HG03354 (cell line): Measurements from ENCODE around the gene RANBP10.
"Not testable (repeated sequence)": the region's sequence is repeated elsewhere in the genome, so short reads cannot be mapped to it uniquely, and the experiment has no call there.

Experiments
- ATAC-seq: cut with Tn5 transposase; IDR thresholded peaks from one replicate; pipeline ENCODE4 v1.9.1; 2021; ENCODE audit warnings: mild to moderate bottlenecking; ENCODE audit not compliant: unreplicated experiment, poor library complexity, severe bottlenecking

The RANBP10 gene

GRCh38 chr16:67693517-67694285 is 112.7 kb downstream of the RANBP10 start:
- not testable (repeated sequence) for ATAC-seq

- no peak for ATAC-seq
Observed at GRCh38 chr16:67685388-67686112, 120.8 kb downstream of the RANBP10 start.

GRCh38 chr16:67683767-67684166 is 122.6 kb downstream of the RANBP10 start:
- no peak for ATAC-seq

GRCh38 chr16:67679935-67680897 is 126.1 kb downstream of the RANBP10 start:
- no peak for ATAC-seq

GRCh38 chr16:67678354-67679023 is 127.9 kb downstream of the RANBP10 start:
- no peak for ATAC-seq

GRCh38 chr16:67677712-67678111 is 128.6 kb downstream of the RANBP10 start:
- no peak for ATAC-seq

- ATAC-seq: no peak
Observed at GRCh38 chr16:67676939-67677338, 129.4 kb downstream of the RANBP10 start.

GRCh38 chr16:67676516-67676915 is 129.8 kb downstream of the RANBP10 start:
- no peak for ATAC-seq

GRCh38 chr16:67675999-67676398 is 130.4 kb downstream of the RANBP10 start:
- ATAC-seq: no peak

- no peak for ATAC-seq
Observed at GRCh38 chr16:67675579-67675935, 130.8 kb downstream of the RANBP10 start.

GRCh38 chr16:67674851-67675578 is 131.3 kb downstream of the RANBP10 start:
- ATAC-seq: no peak

- no peak for ATAC-seq
Observed at GRCh38 chr16:67673712-67674580, 132.4 kb downstream of the RANBP10 start.
